ENCODE measurements around the gene TOP1.

Gene TOP1

DNA sequence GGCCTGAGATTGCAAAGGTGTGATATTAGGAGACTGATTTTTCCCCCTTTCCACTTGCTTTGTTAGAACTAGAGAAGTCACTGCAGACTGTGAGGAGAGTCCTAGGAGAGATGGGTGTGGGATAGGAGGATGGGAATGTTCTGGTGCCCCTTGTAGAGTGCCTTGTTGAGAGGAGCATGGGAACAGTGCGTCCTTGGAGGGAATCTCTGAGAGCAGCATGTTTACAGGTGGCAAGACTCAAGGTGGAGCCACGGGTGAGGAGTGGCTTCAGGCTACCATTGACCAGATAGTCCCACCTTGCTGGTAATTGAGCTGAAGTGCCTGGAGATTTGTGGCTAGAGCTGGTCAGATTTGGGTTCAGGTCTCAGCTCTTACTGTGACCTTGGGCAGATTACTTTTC, 114.7 kb downstream of the TOP1 start:
- peaks cover 2% of the 10 kb centered on the region for H3K36me3 Mint-ChIP-seq
- H3K27ac Mint-ChIP-seq, result peak overlapping the region; percentile 100
- H3K27me3 Mint-ChIP-seq, result no peaks in the 10 kb centered on the region
- H3K9me3 Mint-ChIP-seq, result no peaks in the 10 kb centered on the region
- peak overlapping the region; percentile 90 for H3K4me3 Mint-ChIP-seq
- peaks cover 99% of the 10 kb centered on the region for H3K4me1 Mint-ChIP-seq

DNA sequence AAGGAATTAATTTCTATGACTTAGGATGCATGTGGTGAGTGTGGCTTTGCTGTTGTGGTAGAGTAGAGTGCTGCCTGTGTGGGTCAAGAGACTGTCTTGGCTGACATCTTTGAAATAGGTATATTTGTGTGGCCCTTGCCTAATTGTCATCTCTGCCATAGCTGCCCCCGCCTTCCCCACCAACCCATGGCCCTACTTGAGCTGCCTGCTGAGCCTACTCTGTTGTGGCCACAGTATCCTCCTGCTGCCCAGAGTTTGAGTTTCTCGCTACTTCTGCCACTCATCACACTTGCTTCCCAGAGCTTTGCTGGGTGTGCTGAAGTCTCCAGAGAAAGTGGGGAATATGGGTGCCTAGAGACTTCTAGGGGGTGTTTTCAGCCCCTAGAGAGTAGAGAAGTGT, 116.7 kb downstream of the TOP1 start:
- Mint-ChIP-seq H3K4me1 (peaks cover 100% of the 10 kb centered on the region), H3K27ac (peak overlapping the region; percentile 93), H3K9me3 (no peaks in the 10 kb centered on the region), H3K36me3 (peaks cover 3% of the 10 kb centered on the region), H3K27me3 (no peaks in the 10 kb centered on the region), H3K4me3 (peak overlapping the region; percentile 47)

DNA sequence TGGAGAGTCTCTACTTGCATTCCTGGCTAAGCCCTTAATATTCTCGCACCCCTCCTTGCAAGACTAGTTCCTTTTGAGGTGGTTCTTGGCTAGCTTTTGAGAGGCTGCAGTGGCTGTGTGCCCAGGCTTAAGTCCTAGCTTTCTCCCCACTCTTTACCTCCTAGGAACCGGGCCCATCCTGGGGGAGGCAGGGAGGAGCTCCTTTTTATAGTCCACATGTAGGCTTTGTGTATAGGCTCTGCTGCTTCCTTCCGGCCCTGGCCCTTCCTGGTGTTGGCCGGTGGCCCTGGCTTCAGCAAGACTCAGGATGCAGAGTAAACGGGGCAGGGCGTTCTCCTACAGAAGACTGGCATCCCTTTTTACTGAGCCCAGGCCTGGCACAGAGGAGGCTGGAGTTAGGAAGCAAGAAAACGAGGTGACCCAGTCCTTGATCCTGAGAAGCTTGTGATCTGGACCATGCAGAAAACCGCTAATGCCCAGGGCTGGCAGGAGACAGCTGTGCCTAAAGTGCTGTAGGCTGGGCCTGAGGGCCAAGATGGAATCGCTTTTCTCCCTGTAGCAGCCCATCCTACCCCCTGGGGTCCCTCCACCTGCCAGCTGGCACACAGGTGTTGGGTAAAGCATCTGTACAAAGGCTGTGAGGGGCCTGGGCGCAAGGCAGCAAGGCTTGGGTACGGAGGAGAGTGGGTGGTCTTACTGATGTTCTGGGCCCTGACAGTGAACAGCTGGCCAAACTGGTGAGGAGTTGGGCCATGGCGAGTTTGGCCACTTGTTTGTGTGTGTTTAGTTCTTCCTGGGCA, 117.4 kb downstream of the TOP1 start:
- H3K27ac Mint-ChIP-seq, result peak overlapping the region; percentile 82
- peak overlapping the region; percentile 11 for H3K4me3 Mint-ChIP-seq
- peaks cover 100% of the 10 kb centered on the region for H3K4me1 Mint-ChIP-seq
- H3K36me3 Mint-ChIP-seq, result peaks cover 3% of the 10 kb centered on the region
- no peaks in the 10 kb centered on the region for H3K9me3 Mint-ChIP-seq
- no peaks in the 10 kb centered on the region for H3K27me3 Mint-ChIP-seq

DNA sequence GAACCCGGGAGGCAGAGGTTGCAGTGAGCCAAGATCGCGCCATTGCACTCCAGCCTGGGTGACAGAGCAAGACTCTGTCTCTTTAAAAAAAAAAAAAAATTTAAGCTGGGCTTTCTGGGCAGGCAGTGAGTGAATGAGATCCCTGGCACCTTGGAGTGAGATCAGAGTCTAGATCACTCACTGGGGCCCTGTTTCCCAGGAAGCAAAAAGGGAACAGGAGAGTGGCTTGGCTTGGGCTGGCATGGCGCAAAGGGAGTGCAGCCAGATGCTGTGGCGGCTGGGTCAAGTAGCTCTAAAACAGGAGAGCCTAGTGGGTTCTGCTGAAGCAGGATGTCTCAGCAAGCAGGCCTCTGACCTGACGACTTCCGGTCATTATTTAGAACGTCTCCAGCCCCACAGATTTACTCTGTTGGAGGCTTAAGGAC, 119.2 kb downstream of the TOP1 start:
- Mint-ChIP-seq H3K27me3 (no peaks in the 10 kb centered on the region), H3K27ac (peak overlapping the region; percentile 91), H3K36me3 (peaks cover 3% of the 10 kb centered on the region), H3K4me1 (peaks cover 100% of the 10 kb centered on the region), H3K4me3 (peak overlapping the region; percentile 26), H3K9me3 (no peaks in the 10 kb centered on the region)

DNA sequence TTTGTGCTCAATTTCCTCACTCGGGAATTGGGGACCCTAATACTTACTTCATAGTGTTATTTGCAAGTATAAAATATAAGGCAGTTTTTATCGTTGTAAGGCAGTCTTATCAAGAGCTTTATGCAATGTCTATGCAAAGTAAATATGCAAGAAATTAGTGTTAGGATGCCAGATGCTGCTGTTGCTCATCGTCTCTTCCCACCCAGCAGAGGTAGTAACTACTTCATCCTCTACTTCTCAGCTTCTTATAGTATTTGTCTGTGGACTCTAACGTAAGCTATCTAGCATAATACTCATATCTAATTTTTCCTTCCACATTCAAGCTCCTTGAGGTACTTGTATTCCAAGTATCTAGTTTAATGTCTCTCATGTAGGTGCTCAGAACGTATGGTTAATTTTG, 120.3 kb downstream of the TOP1 start:
- H3K27me3 Mint-ChIP-seq, result no peaks in the 10 kb centered on the region
- peak overlapping the region; percentile 91 for H3K27ac Mint-ChIP-seq
- peaks cover 5% of the 10 kb centered on the region for H3K36me3 Mint-ChIP-seq
- H3K4me1 Mint-ChIP-seq, result peaks cover 99% of the 10 kb centered on the region
- H3K9me3 Mint-ChIP-seq, result no peaks in the 10 kb centered on the region
- peak overlapping the region; percentile 1 for H3K4me3 Mint-ChIP-seq

GRCh38 chr20:41150664-41151063, 122.0 kb downstream of the TOP1 start:
- H3K4me1 Mint-ChIP-seq, result peaks cover 99% of the 10 kb centered on the region

GRCh38 chr20:41151134-41151869, 122.7 kb downstream of the TOP1 start:
- peaks cover 6% of the 10 kb centered on the region for H3K36me3 Mint-ChIP-seq
- no peaks in the 10 kb centered on the region for H3K9me3 Mint-ChIP-seq
- peaks cover 99% of the 10 kb centered on the region for H3K4me1 Mint-ChIP-seq
- H3K27ac Mint-ChIP-seq, result peak overlapping the region; percentile 97
- no peaks in the 10 kb centered on the region for H3K27me3 Mint-ChIP-seq
- peak overlapping the region; percentile 36 for H3K4me3 Mint-ChIP-seq

More at GRCh38 chr20:41150664-41151063, 122.0 kb downstream of the TOP1 start:
- Mint-ChIP-seq H3K27me3 (no peaks in the 10 kb centered on the region), H3K27ac (peak overlapping the region; percentile 97), H3K36me3 (peaks cover 6% of the 10 kb centered on the region), H3K4me3 (peak overlapping the region; percentile 8), H3K9me3 (no peaks in the 10 kb centered on the region)

GRCh38 chr20:41152108-41152757, 123.6 kb downstream of the TOP1 start:
- Mint-ChIP-seq H3K36me3 (peaks cover 4% of the 10 kb centered on the region), H3K27me3 (no peaks in the 10 kb centered on the region), H3K4me3 (no peak overlapping the region), H3K27ac (peak overlapping the region; percentile 93), H3K9me3 (no peaks in the 10 kb centered on the region), H3K4me1 (peaks cover 99% of the 10 kb centered on the region)

DNA sequence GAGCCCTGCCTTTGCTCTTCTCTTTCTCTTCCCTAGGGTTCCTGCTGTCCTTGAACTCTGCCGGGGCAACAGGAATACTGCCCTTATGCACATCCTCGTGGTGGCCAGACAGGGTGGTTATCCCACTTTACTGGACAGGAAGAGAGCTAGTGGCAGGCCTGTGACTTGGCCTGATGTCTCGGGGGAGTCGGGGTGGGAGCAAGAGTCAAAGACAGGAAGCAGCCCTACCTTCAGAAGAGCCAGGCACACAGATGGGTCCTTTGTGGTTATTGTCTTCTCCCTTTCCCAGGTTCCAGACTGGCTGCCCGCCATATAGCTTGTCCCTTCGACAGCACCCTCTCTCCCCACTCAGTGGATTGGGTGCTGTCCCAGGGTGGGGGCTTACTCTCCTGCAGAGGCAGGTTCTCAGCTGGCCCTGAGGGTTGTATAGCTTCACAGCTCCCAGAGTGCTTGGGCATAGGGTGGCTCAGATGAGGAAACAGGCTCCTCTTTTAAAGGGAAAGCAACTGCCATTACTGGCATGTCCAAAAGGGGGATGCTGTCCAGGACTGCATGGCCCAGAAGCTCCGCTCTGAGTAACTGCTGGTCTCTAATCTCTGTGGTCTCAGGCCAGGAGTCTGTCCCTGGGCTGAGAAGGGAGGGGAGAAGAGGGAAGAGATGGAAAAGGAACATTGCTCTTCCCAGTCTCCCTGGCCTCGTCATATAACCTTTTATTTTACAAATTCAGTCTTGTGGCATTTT, 126.0 kb downstream of the TOP1 start:
- H3K4me1 Mint-ChIP-seq, result peaks cover 99% of the 10 kb centered on the region
- no peaks in the 10 kb centered on the region for H3K27me3 Mint-ChIP-seq
- H3K9me3 Mint-ChIP-seq, result no peaks in the 10 kb centered on the region
- H3K4me3 Mint-ChIP-seq, result peak overlapping the region; percentile 47
- H3K27ac Mint-ChIP-seq, result peak overlapping the region; percentile 97
- peaks cover 3% of the 10 kb centered on the region for H3K36me3 Mint-ChIP-seq

- H3K4me1 Mint-ChIP-seq, result peaks cover 99% of the 10 kb centered on the region
- H3K27me3 Mint-ChIP-seq, result no peaks in the 10 kb centered on the region
- H3K9me3 Mint-ChIP-seq, result no peaks in the 10 kb centered on the region
- H3K27ac Mint-ChIP-seq, result peak overlapping the region; percentile 97
- H3K36me3 Mint-ChIP-seq, result peaks cover 4% of the 10 kb centered on the region
- H3K4me3 Mint-ChIP-seq, result peak overlapping the region; percentile 39
These were observed 126.6 kb downstream of the TOP1 start for GRCh38 chr20:41155261-41155660.

GRCh38 chr20:41158082-41158625, 129.5 kb downstream of the TOP1 start:
- H3K36me3 Mint-ChIP-seq, result peaks cover 15% of the 10 kb centered on the region

DNA sequence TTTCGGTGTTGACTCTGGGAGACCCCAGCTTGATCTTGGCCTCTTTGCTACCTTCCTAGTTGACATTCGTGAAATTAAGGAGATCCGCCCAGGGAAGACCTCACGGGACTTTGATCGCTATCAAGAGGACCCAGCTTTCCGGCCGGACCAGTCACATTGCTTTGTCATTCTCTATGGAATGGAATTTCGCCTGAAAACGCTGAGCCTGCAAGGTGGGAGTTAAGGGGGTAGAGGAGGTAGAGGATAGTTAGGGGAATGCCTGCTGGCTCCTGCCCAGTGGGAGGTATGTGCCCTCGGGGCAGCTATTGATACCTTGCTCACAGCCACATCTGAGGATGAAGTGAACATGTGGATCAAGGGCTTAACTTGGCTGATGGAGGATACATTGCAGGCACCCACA, 130.9 kb downstream of the TOP1 start:
- H3K27me3 Mint-ChIP-seq, result no peaks in the 10 kb centered on the region
- peaks cover 17% of the 10 kb centered on the region for H3K36me3 Mint-ChIP-seq
- H3K4me1 Mint-ChIP-seq, result peaks cover 92% of the 10 kb centered on the region
- H3K27ac Mint-ChIP-seq, result peak overlapping the region; percentile 75
- no peaks in the 10 kb centered on the region for H3K9me3 Mint-ChIP-seq
- H3K4me3 Mint-ChIP-seq, result peak overlapping the region; percentile 41

More at GRCh38 chr20:41158082-41158625, 129.5 kb downstream of the TOP1 start:
- H3K4me1 Mint-ChIP-seq, result peaks cover 94% of the 10 kb centered on the region
- H3K4me3 Mint-ChIP-seq, result peak overlapping the region; percentile 83
- no peaks in the 10 kb centered on the region for H3K9me3 Mint-ChIP-seq
- no peaks in the 10 kb centered on the region for H3K27me3 Mint-ChIP-seq
- peak overlapping the region; percentile 99 for H3K27ac Mint-ChIP-seq

DNA sequence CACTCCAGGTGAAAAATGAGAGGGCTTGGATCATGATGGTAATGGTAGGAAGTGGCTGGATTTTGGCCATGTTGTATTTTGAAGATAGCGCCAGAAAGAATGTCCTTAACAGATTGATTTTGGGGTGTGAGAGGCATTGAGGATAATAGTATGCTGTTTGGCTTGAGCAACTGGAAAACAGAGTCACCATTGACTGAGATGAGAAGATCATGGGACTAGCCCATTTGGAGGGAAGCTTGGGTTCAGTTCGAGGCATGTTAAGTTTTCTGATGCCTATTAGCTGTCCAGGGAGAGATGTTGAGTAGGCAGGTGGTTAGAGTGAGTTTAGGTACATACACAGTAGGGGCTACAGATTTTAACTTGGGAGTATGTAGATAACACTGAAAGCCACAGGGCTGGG, 132.1 kb downstream of the TOP1 start:
- peak overlapping the region; percentile 75 for H3K27ac Mint-ChIP-seq
- H3K36me3 Mint-ChIP-seq, result peaks cover 22% of the 10 kb centered on the region
- peak overlapping the region; percentile 3 for H3K4me3 Mint-ChIP-seq
- H3K4me1 Mint-ChIP-seq, result peaks cover 82% of the 10 kb centered on the region
- no peaks in the 10 kb centered on the region for H3K27me3 Mint-ChIP-seq
- H3K9me3 Mint-ChIP-seq, result no peaks in the 10 kb centered on the region

DNA sequence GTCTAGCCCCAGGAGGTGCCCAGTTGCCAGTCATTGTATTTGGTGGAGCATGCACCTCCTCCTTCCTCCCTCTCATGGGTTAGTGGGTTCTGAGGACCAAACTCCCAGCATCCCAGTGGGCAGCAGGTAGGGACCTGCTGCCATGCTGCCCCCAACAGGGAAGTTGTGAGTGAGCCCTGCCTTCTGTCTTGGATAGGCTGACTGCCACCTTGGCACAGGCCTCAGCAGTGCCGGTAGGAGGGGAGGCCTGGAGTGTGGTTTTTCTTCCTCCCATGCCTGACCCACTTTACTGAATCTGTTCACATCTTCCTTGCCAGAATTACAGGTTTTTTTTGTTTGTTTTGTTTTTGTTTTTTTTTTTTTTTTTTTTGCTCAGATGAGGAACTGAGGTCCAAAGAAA, 133.3 kb downstream of the TOP1 start:
- Mint-ChIP-seq H3K27me3 (no peaks in the 10 kb centered on the region), H3K27ac (peak overlapping the region; percentile 88), H3K9me3 (no peaks in the 10 kb centered on the region), H3K4me1 (peaks cover 74% of the 10 kb centered on the region), H3K36me3 (peaks cover 25% of the 10 kb centered on the region), H3K4me3 (peak overlapping the region; percentile 51)

- Mint-ChIP-seq H3K9me3 (no peaks in the 10 kb centered on the region), H3K27ac (peak overlapping the region; percentile 88), H3K27me3 (no peaks in the 10 kb centered on the region), H3K4me1 (peaks cover 74% of the 10 kb centered on the region), H3K4me3 (no peak overlapping the region), H3K36me3 (peaks cover 28% of the 10 kb centered on the region)
These were observed 133.8 kb downstream of the TOP1 start for GRCh38 chr20:41162396-41162795.

Data from activated naive CD4-positive, alpha-beta T cell treated with anti-CD3 and anti-CD28 coated beads, Interleukin-2, amount 50 U/mL, for 24 hours (primary cell).